GM12892 (cell line): ENCODE measurements around the gene CDH23.

Experiments
- DNase-seq: peaks from one replicate; pipeline ENCODE4 v3.0.0; 2011; ENCODE audit not compliant: insufficient read length
- FAIRE-seq: peaks from 2 replicates; lab custom pipeline; 2011; peaks lifted over from hg19 to GRCh38; lab: Jason Lieb, UNC
- POLR2A ChIP-seq: IDR thresholded peaks from 2 replicates; pipeline ENCODE4 v1.6.1; 2011; ENCODE audit warnings: low read depth, low read length, control low read depth
- POLR2AphosphoS5 ChIP-seq: IDR thresholded peaks from 2 replicates; pipeline ENCODE4 v1.6.1; 2011; ENCODE audit warnings: low read depth, low read length, control low read depth
- TAF1 ChIP-seq: IDR thresholded peaks from 2 replicates; pipeline ENCODE4 v1.6.1; 2011; ENCODE audit warnings: low read depth, mild to moderate bottlenecking, control low read depth, low read length, borderline replicate concordance

Gene CDH23

DNA sequence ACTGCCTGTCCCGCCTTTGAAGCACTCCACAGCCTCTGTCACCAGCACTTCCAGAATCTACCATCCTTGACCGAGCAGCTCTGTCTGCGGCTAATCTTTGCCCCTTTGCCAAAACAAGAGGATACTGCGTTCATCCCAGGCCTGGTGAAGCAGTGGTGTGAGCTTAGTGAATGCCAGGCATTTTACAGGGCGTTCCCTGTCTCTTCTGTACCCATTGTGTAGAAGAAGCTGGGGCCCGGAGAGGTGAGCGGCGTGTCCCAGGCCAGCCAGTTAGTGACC lies 261.7 kb downstream of the CDH23 start:
- DNase-seq = no peak
- no peak for TF ChIP-seq POLR2A
- no peak for TF ChIP-seq POLR2AphosphoS5
- TF ChIP-seq TAF1 = no peak
- FAIRE-seq = no peak

DNA sequence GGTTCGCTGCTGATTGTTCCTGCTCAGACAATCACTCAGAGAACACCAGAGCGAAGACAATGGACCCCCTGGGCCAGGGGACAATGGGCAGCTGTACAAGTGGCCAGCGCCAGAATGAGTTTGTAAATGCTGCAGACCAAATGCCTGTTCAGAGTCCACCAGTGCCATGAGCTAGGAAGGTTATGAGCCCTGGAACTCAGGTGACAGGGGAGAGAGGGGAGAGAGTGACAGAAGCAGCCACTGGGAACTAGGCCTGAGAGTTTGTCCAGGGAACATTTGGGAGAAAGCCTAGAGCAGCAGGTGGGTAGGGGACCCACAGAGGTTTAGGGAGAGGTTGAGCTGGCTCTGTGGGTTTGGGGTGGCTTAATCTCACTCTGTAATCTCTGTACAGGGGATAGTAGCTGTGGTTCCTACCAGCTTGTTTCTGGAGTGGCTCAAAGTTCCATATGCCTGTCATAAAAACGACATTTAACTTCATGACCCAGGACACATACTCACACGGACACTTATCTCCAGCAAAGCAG lies 262.5 kb downstream of the CDH23 start:
- DNase-seq (no peak), FAIRE-seq (no peak)

DNA sequence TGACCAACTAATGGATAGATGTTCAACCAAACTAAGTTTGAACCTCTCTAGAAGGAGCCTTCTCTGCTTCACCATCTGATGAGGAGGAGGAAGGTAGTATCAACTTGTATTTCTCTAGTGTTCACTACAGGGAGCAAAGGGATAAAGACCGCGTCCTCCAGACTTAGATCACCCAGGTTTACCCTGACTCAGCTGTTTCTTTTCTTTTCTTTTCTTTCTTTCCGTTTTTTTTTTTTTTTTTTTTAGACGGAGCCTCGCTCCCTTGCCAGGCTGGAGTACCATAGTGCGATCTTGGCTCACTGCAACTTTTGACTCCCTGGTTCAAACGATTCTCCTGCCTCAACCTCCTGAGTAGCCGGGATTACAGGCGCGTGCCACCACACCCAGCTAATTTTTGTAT lies 263.0 kb downstream of the CDH23 start:
- FAIRE-seq = no peak
- TF ChIP-seq TAF1 = no peak
- no peak for TF ChIP-seq POLR2AphosphoS5
- TF ChIP-seq POLR2A = no peak
- DNase-seq = no peak

More for the DNA sequence above, 262.5 kb downstream of the CDH23 start:
- TF ChIP-seq POLR2AphosphoS5 = no peak
- TF ChIP-seq POLR2A = no peak
- TF ChIP-seq TAF1 = no peak

DNA sequence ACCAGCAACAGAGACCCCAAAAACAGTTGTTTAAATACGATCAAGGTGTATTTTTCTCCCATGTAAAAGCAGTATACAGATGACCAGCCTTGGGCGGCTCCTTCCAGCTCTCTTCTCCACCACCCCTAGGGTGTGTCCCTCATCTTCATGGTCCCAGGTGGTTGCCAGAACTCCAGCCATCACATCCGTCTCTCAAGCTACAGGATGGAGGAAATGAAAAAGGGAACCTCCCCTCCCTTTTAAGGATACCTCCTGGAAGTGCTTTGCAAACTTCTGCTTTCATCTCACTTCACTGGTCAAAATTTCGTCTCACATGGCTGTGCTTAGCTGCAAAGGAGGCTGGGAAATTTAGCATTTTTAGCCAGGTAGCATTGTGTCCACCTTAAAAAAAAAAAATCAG lies 263.6 kb downstream of the CDH23 start:
- TF ChIP-seq POLR2AphosphoS5 (no peak), POLR2A (no peak), TAF1 (no peak)
- no peak for DNase-seq
- no peak for FAIRE-seq

DNA sequence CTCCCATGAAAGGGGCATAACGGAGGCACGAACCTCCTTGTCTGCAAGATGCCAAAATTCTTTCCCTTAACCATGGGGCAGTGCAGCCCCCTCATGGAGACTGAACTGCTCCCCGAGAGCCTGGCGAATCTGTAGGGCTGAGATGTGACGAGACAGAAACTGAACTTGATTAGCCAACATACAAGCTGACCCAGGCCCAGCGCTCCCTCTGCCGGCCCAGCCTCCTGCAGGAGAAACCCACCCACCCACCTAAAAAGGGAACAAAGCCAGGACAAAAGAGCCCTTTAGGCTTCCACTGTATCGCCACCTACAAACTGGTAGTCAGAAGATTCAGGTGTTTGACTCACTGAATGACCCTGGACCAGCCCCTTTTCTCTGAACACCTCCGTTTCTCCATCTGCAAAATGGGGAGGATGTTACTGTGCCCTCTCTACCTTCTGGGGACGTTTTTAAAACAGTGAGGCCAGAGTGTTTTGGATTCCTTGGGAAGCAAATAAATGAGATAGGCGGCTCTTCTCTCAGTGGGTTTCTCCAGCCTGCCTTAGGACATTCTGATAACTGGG lies 264.4 kb downstream of the CDH23 start:
- TF ChIP-seq TAF1 (no peak), POLR2A (no peak), POLR2AphosphoS5 (no peak)
- no peak for FAIRE-seq
- no peak for DNase-seq

DNA sequence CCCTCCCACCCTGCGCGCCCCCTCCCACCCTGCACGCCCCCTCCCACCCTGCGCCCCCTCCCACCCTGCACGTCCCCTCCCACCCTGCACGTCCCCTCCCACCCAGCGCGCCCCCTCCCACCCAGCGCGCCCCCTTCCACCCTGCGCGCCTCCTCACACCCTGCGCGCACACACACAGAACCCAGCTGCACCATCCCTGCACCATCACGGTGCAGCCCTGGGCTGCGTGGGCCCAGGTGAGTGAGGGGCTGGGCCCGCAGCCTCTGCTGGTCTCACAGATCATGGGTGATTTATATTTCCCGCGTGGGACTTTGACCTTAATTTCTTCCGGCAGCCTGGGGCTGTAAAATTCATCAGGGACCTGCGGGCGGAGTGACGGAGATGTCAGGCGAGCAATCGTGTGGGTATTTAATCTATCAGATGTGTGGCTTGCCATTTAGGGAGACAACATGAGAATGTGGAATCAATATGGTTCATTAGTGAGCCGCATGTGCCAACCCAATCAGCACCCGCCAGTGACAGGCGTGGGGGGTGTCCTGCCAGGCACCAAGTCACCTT lies 265.1 kb downstream of the CDH23 start:
- DNase-seq = no peak
- no peak for FAIRE-seq
- no peak for TF ChIP-seq TAF1
- no peak for TF ChIP-seq POLR2AphosphoS5
- TF ChIP-seq POLR2A = no peak

DNA sequence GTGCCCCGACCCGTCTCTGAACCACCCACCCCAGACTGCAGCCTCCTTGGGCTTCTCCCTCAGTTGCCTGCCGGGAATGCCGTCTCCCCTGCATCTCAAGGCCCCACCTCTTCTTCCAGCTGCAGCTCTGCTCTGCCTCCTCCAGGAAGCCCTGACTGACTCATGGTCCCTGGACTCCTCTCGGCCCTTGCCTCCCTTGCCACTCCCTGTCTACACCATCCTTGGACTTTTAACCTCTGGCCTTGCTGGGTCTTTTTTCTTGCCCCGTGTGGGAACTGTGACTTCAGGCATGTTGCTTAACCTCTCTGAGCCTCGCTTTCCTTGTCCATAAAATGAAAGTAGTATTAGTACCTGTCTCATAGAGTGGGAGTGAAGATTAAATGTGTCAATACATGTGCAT lies 266.6 kb downstream of the CDH23 start:
- FAIRE-seq (no peak), DNase-seq (no peak)
- TF ChIP-seq POLR2AphosphoS5 (no peak), TAF1 (no peak), POLR2A (no peak)

DNA sequence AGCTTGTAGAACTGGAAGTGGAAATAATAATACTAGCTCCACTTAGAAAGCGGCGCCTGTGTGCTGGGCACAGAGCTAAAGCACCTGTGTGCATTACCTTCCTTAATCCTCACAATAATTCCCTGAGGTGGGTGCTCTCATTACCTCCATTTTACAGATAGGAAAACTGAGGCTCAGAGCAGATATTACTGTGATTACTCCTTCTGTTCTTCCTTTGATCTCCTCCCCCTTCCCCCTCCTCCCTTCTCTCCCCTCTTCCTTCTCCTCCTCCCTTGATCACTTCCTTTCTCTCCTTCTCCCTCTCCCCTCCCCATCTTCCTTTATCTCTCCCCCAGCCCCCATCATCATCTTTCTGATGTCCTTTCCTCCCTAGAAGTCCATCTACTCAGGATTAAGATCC lies 267.9 kb downstream of the CDH23 start:
- DNase-seq = no peak
- TF ChIP-seq TAF1 (no peak), POLR2A (no peak), POLR2AphosphoS5 (no peak)
- FAIRE-seq = no peak

DNA sequence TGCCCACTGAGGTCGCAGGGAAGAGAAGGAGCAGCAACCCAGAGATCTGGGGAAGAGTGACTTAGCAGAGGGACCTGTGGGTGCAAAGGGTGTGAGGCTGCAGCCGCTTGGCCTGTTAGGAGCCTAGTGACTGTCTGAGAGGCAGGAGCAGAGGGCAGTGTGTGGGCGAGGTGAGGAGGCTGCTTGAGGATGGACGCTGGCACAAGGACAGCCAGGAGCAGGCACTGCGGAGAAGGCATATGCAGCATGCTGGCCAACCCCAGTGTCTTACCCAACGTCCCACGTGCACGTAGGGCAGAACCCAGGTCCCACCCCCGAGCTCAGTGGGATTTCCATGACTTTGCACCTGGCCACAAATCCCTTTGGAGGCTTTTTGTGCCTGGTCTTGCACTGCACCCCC lies 268.7 kb downstream of the CDH23 start:
- no peak for TF ChIP-seq POLR2A
- FAIRE-seq = no peak

DNA sequence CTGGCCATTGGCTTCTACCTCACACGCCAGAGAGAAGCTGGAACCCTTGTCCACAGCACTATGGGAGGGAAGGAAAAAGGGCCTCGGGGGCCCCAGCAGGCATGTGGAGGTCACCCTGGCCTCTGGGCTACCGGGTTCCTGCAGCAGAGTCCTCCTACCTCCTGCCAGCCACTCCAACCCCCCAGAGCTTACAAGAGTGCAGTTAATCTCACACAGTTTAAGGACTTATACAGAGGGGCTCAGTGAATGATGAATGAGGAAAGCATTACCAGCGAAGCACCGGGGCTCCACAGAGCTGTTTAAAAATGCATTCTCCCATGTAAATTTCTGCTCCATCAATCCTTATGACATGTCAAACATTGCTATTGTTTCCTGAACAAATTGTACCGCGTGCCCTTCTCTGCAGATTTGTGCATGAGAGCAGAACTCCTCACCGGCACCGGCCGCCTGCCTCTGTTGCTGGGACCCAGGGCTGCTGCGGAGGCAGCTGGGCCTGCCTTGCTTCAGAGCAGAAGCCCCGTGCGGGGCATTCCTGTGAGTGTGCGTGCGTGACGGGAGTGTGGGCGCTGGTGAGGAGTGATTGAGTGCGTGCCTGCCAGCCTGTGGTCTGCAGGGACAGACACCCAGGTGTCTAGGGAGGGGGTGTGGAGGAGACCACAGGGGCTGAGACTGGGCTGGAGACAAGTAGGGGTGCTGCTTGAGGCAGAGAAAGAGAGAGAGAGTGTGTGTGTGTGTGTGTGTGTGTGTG lies 270.1 kb downstream of the CDH23 start:
- no peak for TF ChIP-seq POLR2A
- TF ChIP-seq POLR2AphosphoS5 = no peak
- no peak for TF ChIP-seq TAF1
- DNase-seq (peak; percentile 48), FAIRE-seq (no peak)

More for the DNA sequence above, 268.7 kb downstream of the CDH23 start:
- no peak for DNase-seq

DNA sequence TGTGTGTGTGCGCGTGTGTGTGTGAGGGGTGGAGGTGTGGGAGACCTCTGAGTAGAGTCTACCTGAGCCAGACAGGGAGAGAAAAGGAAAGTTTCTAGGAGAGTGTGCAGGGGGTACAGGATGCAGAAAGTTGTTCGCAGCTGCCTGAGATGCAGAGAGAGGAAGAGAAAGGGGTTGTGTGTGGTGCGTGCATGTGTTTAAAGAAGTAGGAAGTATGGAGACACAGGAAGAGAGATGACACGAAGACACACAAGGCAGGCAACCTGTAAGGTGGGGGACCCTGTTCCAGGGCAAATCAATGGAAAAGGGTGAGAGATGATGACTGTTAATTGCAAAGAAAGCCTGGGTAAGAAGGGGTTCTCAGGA lies 270.6 kb downstream of the CDH23 start:
- DNase-seq (no peak), FAIRE-seq (peak; percentile 62)
- TF ChIP-seq POLR2AphosphoS5 (no peak), TAF1 (no peak)

DNA sequence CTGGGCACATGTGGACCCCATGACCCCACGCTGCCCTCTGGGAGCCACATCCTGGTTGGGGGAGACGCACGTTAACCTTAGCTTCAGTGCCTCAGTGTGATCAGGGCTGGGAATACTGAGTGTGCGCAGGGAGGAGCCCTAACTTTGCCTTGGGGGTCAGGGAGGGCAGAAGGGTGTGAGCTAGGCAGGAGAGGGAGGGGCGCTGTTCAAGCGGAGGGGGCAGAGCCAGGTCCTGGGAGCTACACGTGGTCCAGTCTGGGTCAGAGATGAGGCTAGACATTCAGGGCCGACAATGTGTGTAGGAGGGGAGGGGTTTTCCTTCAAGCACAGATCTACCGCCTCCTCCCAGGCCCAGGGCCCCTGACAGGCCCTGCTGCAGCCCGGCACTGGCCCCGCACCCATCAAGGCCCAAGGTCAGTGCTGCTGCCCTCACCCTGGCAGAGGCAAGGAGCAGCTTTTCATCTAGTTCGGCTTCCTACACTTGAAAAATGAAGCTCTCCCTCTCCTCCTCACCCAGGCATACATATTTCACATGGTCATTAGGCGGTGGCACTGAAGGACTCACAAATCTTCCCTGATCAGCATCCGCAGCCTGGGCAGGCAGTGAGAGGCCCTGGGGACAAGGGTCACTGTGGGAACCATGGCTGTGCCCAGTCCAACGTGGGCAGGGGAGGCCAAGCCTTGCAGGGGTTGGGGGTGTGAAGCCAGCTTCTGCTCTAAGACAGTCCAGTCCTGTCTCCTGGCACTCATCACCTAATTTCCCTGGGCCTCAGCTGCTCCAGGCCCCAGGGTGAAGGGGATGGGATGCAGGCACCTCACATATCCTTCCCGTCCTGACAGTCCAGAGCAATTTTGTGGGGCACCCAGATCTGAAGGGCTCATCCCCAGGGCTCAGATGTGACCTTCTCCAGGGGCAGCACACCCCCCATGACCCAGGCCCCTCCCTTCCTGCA lies 275.6 kb downstream of the CDH23 start:
- FAIRE-seq = no peak
- no peak for DNase-seq
- TF ChIP-seq POLR2A = no peak
- TF ChIP-seq TAF1 = no peak
- TF ChIP-seq POLR2AphosphoS5 = no peak
